Anterior cingulate cortex (tissue), 58 donors: ENCODE measurements around the gene ERVV-1.
"Not testable (repeated sequence)": the region's sequence is repeated elsewhere in the genome, so short reads cannot be mapped to it uniquely, and the experiment has no call there.

ENCODE experiments used
- DNase-seq, 58 donors: peaks; one replicate each; lab custom pipeline; 2025; lab: John Stamatoyannopoulos, UW

The ERVV-1 gene

DNA sequence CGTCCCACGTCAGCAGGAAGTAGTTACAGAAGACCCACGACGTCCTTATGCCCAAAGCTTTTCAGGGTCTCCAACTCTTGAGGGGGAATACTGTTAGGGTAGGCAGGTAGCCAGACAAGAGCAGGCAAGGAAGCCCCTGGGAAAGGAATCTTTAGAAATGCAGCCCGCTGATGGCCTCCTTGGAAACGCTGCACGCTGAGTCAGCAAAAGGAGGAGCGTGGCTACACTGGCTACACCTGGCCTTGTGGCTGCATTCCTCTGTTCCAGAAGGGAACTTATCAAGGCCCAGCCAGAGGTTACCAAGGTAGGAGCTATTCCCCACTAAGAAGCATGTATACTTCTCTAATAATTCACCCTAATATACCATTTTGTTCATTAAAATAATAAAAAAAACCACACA is 2.0 kb downstream of the ERVV-1 start:
- no peak for DNase-seq

- DNase-seq = no peak
Observed at GRCh38 chr19:53019684-53020083, 6.0 kb downstream of the ERVV-1 start.

DNA sequence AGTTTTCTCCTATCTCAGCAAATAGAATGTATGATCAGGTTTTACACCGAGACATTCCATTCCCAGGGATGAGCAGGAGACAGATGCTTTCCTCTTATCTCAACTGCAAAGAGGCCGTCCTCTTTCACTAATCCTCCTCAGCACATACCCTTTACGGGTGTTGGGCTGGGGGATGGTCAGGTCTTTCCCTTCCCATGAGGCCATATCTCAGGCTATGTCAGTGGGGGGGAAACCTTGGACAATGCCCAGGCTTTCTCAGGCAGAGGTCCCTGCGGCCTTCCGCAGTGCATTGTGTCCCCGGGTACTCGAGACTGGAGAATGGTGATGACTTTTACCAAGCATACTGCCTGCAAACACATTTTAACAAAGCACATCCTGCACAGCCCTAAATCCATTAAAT is 14.6 kb downstream of the ERVV-1 start:
- DNase-seq = not testable (repeated sequence)

- no peak for DNase-seq
Observed at GRCh38 chr19:53034054-53034453, 20.3 kb downstream of the ERVV-1 start.

GRCh38 chr19:53034948-53035675 is 21.4 kb downstream of the ERVV-1 start:
- no peak for DNase-seq

DNA sequence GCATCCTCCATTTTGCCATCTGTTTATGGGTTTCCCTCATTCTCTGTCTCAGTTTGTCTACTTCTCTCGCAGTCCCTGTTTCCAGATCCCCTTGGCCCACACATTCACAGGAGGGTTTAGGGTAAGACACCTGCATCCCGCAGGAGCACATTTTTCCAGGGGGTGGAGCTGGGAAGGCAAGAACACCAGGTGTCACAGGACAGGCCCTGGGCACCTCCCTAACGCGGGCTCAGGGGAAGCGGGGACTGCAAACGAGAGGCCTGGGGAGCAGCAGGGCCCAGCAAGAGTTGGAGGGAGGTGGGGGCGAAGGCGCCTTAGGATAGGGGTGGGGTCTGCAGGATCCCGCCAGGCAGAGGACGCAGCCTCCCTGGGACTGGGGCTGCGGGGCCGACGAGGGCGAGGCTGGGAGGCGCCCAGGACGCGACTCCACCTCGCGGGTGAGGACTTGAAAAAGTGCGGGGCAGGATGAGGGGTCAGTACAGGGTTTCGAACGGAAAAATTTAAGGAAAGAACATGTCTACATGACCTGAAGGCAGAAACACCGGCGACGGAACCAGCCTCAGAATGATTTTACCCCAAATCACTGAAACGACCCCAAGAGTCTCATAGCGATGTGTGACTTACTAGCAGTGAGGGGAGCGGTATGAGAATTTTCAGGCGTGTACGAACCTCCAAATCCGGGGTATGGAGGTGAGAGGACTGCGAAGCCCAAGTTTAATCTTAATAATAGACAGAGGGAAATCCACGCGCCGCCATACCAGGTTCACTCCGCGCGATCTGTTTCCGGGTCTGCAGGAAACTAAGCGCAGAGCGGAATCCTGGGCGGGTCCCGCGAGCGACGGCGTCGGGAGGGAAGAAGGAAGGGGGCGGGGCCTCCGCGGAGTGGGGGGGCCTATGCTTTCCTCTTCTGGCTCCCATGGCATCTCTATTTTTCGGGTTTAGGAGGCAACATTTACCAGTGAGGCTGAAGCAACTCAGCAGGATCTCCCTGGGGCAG is 23.7 kb downstream of the ERVV-1 start:
- DNase-seq = peak in 26 of 58 donors; percentile 1 to 60 (median 5)

DNA sequence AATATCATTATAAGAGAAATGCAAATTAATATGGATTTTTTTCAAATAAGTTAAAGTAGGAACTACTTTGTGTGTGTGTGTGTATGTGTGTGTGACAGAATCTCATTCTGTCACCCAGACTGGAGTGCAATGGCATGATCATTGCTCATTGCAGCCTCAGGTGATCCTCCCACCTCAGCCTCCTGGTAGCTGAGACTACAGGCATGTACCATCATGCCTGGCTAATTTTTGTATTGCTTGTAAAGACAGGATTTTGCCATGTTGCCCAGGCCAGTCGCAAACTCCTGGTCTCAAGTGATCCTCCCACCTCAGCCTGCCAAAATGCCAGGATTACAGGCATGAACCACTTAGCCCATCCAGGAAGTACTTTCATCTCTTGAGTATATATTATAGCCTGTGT is 27.6 kb downstream of the ERVV-1 start:
- DNase-seq = no peak

DNA sequence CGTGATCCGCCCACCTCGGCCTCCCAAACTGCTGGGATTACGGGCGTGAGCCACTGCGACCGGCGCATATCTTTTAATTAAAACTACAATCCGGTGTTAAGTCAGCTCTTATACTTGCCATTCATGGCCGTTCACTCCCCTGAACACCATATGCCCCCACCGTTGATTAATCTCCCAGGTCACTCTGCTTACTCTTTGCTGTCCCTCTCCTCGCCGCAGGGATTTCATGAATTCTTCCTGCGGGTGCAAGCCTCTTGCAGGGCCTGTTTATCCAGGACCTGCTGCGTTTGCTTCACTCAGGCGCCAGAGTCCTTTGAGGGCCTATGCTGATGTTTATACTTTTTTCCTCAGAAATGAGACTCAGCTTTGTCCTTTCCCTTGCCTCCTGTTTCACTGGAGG is 31.8 kb downstream of the ERVV-1 start:
- no peak for DNase-seq

- no peak for DNase-seq
Observed at GRCh38 chr19:53047379-53047778, 33.7 kb downstream of the ERVV-1 start.

GRCh38 chr19:53055117-53055516 is 41.4 kb downstream of the ERVV-1 start:
- DNase-seq = no peak

GRCh38 chr19:53057904-53058580 is 44.3 kb downstream of the ERVV-1 start:
- DNase-seq = peak in 1 of 58 donors; percentile 6
